Esophagus (tissue), 2 donors: ENCODE measurements around the gene DCAF5. TPM values are rescaled to one million over a fixed set of nuclear protein-coding genes. Genes with fewer than 3 reads are reported as not detected.
"Not testable (repeated sequence)": the region's sequence is repeated elsewhere in the genome, so short reads cannot be mapped to it uniquely, and the experiment has no call there.

ENCODE experiments used
- H3K27ac ChIP-seq, 2 donors: one replicate each; pipeline ENCODE4 v1.5.1; 2013; ENCODE audit warnings: low read depth in 2 of 2, mild to moderate bottlenecking in 2 of 2, inconsistent platforms in 1 of 2, low read length in 1 of 2, moderate library complexity in 1 of 2
- H3K27me3 ChIP-seq, 2 donors: one replicate each; pipeline ENCODE4 v1.6.1; 2013; ENCODE audit warnings: low read length in 2 of 2, control low read depth in 1 of 2, mild to moderate bottlenecking in 1 of 2; ENCODE audit not compliant: insufficient read depth in 2 of 2, control insufficient read depth in 1 of 2
- H3K36me3 ChIP-seq, 2 donors: one replicate each; pipeline ENCODE4 v1.6.1; 2013; ENCODE audit warnings: low read length in 1 of 2; ENCODE audit not compliant: control insufficient read depth in 2 of 2, insufficient read depth in 2 of 2
- H3K4me1 ChIP-seq, 2 donors: one replicate each; pipeline ENCODE4 v1.6.1; 2013; ENCODE audit warnings: low read length in 1 of 2; ENCODE audit not compliant: control insufficient read depth in 2 of 2, insufficient read depth in 2 of 2
- H3K4me3 ChIP-seq, 2 donors: one replicate each; pipeline ENCODE4 v1.5.1; 2013; ENCODE audit warnings: low read length in 2 of 2, mild to moderate bottlenecking in 2 of 2, low read depth in 1 of 2, moderate library complexity in 1 of 2
- H3K9me3 ChIP-seq, 2 donors: one replicate each; pipeline ENCODE4 v1.6.1; 2013; ENCODE audit warnings: mild to moderate bottlenecking in 2 of 2, low read depth in 1 of 2, low read length in 1 of 2, moderate library complexity in 1 of 2; ENCODE audit not compliant: control insufficient read depth in 2 of 2, insufficient read depth in 1 of 2
- WGBS, 2 donors: extraction: QIAGEN DNeasy Blood & Tissue Kit; methylation state at CpG; one replicate each; pipeline ENCODE4 v1.1.7; 2013; 5-methylcytosine and 5-hydroxymethylcytosine counted together
- polyA plus RNA-seq, 2 donors: library from polyadenylated mRNA; stranded (reverse); fragments of 200-250 nt; gene quantifications; one replicate each; pipeline ENCODE4 v1.2.3, GENCODE V29; 2013
- donor health status: healthy with polysubstance abuse.
- donor health status: Bipolar disorder and iron deficiency.

Gene DCAF5
- polyA plus RNA-seq, 2 donors, result 21.8 to 26.9 TPM

DNA sequence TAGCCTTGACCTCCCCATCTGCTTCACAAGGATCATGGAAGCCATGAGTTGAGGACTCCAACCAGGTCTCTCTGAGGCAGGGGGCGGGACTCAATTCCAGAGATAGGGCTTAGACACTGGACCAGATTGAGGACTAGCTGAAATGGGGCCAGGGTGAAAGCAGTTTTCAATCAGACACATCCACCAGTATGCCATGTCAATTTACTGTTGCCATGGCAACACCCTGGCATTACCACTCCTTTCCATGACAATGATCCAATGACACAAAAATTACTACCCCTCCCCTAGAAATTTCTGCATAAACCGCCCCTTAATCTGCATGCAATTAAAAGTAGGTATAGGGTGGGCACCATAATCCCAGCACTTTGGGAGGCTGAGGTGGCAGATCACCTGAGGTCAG is 18.6 kb upstream of the DCAF5 start:
- 91 to 98% methylated on average over 2 of the region's 2 CpGs for WGBS, 2 donors
- Histone ChIP-seq H3K27me3 (no peaks in the 10 kb centered on the region), H3K27ac (no peak overlapping the region), H3K4me1 (no peaks in the 10 kb centered on the region), H3K4me3 (no peak overlapping the region), H3K9me3 (no peaks in the 10 kb centered on the region), H3K36me3 (no peaks in the 10 kb centered on the region)

DNA sequence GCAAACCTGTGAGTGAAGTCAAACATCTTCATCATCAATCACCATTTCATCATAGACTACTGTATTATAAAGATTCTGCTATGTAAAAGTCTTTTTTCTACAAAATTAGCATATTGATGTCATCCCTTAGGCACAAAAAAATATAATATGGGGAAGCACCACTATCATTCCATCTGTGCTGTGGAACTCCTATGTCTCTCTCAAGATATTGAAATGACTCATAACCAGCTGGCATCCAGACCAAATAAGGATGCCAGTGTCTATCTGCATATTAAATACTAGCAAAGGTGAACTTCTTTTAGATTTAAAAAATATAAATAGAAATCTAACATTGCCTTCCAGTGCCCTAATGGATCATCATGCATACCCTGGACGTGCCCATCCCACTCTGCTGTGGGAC is 17.9 kb upstream of the DCAF5 start:
- 86 to 92% methylated on average over 1 of the region's 1 CpG for WGBS, 2 donors
- H3K27me3 ChIP-seq, result no peaks in the 10 kb centered on the region
- no peak overlapping the region for H3K4me3 ChIP-seq
- no peak overlapping the region for H3K27ac ChIP-seq
- H3K4me1 ChIP-seq, result no peaks in the 10 kb centered on the region
- H3K9me3 ChIP-seq, result no peaks in the 10 kb centered on the region
- H3K36me3 ChIP-seq, result no peaks in the 10 kb centered on the region

DNA sequence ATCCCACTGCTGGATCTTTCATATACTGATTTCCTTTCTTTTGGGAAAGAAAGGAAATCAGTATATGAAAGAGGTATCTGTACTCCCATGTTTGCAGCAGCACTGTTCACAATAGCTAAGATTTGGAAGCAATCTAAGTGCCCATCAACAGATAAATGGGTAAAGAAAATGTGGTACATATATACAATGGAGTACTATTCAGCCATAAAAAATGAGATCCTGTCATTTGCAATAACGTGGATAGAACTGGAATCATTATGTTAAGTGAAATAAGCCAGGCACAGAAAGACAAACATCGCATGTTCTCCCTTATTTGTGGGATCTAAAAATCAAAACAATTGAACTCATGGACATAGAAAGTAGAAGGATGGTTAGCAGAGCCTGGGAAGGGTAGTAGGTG is 12.9 kb upstream of the DCAF5 start:
- H3K27ac ChIP-seq, H3K27me3 ChIP-seq, H3K9me3 ChIP-seq, H3K4me3 ChIP-seq, H3K4me1 ChIP-seq, H3K36me3 ChIP-seq: not testable (repeated sequence)
- 80 to 85% methylated on average over 2 of the region's 2 CpGs for WGBS, 2 donors

DNA sequence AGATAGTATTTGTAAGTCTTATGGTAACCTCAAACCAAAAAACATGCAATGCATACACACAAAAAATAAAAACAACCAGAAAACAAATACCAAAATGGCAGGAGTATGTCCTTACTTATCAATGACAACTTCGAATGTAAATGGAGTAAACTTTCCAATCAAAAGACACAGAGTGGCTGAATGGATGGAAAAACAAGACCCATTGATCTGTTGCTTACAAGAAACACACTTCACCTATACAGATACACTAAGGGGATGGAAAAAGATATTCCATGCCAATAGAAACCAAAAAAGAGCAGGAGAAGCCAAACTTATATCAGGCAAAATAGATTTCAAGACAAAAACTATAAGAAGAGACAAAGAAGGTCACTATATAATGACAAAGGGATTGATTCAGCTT is 8.7 kb upstream of the DCAF5 start:
- Histone ChIP-seq H3K4me3 (no peak overlapping the region), H3K27ac (no peak overlapping the region), H3K36me3 (no peaks in the 10 kb centered on the region), H3K9me3 (no peaks in the 10 kb centered on the region), H3K4me1 (no peaks in the 10 kb centered on the region), H3K27me3 (no peaks in the 10 kb centered on the region)
- WGBS, 2 donors, result 64 to 79% methylated on average over 1 of the region's 1 CpG

DNA sequence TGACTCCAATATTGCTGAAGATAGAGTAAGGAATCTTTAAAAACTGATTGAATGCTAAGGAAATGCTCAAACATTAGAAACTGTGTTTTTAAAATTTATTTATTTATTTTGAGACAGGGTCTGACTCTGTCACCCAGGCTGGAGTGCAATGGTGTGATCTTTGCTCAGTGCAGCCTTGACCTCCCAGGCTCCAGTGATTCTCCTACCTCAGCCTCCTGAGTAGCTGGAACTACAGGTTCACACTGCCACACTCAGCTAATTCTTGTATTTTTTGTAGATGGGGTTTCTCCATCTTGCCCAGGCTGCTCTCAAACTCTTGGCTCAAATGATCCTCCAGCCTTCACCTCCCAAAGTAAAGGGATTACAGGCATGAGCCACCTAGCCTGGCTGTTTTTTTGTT is 3.3 kb upstream of the DCAF5 start:
- H3K4me3 ChIP-seq, result no peak overlapping the region
- no peaks in the 10 kb centered on the region for H3K36me3 ChIP-seq
- no peaks in the 10 kb centered on the region for H3K9me3 ChIP-seq
- no peaks in the 10 kb centered on the region for H3K27me3 ChIP-seq
- no peaks in the 10 kb centered on the region for H3K4me1 ChIP-seq
- H3K27ac ChIP-seq, result no peak overlapping the region

DNA sequence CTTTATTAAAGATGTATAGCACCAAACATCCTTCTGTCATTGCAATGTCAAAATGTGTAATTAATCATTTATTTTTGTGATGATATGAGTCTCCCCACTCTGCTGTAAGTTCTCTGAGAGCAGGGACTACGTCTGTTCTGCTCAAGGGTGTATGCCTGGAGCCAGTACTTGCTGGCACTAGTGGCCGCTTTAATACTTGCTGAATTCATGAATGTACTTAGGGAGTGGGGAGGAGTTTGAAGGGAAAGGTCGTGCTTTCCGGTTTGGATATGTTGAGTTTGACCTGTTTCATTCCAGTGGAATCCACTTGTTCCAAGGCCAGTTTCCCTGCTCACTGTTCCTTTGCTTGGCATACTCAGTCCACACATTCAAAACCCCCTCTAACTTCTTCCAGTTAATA is 1.9 kb upstream of the DCAF5 start:
- H3K27ac ChIP-seq, result peak overlapping the region in 1 of 2 donors; percentile 28
- H3K4me3 ChIP-seq, result no peak overlapping the region
- H3K9me3 ChIP-seq, result no peaks in the 10 kb centered on the region
- H3K4me1 ChIP-seq, result peaks cover 0 to 2% of the 10 kb centered on the region in 2 donors
- H3K36me3 ChIP-seq, result no peaks in the 10 kb centered on the region
- 24 to 35% methylated on average over 4 of the region's 4 CpGs for WGBS, 2 donors
- H3K27me3 ChIP-seq, result no peaks in the 10 kb centered on the region

DNA sequence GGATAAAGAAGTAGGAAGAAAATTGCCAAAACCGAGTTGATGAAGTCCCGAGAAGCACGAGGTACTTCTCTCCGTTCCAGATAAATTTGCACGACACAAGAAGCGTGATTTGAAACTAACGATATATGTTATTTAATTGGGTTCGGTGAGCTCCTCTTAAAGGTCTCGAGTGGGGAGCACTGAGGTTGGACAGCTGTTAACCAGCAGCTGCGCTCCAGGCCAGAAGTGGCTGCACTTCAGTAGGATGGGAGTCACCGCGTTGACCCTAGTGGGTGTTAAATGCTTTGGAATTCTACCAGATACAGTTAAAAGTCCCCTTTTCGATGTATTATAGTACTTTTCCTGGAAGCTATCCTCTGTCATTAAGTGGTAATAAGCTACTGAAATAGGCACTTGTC is 953 bp upstream of the DCAF5 start:
- H3K4me1 ChIP-seq, result peaks cover 0 to 2% of the 10 kb centered on the region in 2 donors
- peak overlapping the region; percentile 87 to 95 for H3K4me3 ChIP-seq
- no peaks in the 10 kb centered on the region for H3K36me3 ChIP-seq
- 8 to 10% methylated on average over 13 of the region's 13 CpGs for WGBS, 2 donors
- H3K27ac ChIP-seq, result peak overlapping the region; percentile 81 to 92
- no peaks in the 10 kb centered on the region for H3K27me3 ChIP-seq
- H3K9me3 ChIP-seq, result no peaks in the 10 kb centered on the region

DNA sequence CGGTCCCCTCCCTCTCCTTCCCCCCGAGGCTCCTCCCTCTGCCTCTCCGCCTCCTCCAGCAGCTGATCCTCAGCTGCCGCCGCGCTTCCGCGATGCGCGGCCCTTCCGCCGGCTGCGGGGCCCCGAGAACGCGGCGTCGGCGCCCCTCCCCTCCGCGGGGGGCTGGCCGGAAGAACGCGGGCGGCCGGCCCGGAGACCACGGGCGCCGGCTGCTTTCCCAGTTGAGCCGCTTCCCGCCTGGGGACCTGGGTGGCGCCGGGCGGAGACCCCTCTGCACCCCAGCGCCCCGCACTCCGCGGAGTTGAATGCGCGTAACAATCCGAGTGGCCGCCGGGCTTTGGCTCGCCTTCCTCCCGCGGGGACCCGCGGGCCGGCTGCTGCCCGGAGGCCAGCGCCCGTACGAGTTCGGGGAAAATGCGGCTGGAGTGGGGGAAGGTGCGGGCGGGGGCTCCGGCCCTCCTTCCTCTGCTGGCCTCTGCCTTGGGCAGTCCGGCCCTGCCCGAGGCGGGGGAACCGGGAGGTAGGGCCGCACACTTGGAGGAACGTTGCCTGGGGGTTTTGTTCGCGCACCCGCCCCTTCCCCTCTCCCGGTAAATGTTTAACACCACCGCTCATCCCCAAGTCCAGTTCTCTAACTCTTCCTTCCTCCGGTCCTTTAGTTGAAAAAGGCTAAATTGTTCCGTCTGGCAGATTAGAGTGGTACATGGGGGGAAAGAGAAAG is 393 bp upstream of the DCAF5 start:
- Histone ChIP-seq H3K4me3 (peak overlapping the region; percentile 87 to 95), H3K9me3 (no peaks in the 10 kb centered on the region), H3K27me3 (no peaks in the 10 kb centered on the region), H3K4me1 (peaks cover 0 to 2% of the 10 kb centered on the region in 2 donors), H3K27ac (peak overlapping the region; percentile 81 to 92), H3K36me3 (no peaks in the 10 kb centered on the region)
- WGBS, 2 donors, result 1% methylated on average over 58 to 72 of the region's 72 CpGs

DNA sequence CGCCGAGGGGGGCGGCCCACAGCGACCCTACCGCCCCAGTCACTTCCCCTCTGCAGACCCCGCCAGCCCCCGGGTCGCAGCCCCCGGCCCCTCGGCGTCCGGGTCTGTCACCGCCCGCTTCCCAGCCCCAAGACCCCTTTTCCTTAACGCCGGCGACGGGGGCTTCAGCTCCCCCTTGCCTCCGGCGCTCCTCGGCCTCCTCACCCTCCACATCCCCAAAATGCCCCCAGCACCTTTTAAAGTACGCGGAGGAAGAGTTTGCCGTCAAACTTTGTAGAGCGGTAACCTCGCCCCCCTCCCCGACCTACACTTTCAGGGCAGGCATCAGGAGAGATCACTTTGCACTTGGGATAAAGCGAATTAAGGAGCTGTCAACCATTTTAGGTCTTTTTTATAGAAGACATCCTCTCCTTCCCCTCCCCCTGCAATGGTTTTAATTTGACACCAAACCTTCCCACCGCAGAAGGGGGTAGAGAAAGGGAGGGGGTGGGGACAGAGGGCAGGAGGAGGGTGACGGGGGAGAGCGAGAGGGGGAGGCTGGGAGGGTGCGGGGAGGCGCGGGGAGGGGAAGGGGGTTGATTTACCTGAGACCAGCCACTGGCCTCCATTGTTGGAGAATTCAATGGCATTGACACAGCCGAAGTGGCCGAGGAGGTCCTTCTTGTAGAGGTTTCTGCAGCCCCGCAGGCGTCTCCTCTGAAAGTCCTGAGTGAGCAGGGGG is 578 bp downstream of the DCAF5 start:
- H3K4me1 ChIP-seq, result peaks cover 0 to 2% of the 10 kb centered on the region in 2 donors
- H3K9me3 ChIP-seq, result no peaks in the 10 kb centered on the region
- 1% methylated on average over 31 to 38 of the region's 38 CpGs for WGBS, 2 donors
- H3K36me3 ChIP-seq, result no peaks in the 10 kb centered on the region
- H3K27ac ChIP-seq, result peak overlapping the region; percentile 81 to 92
- no peaks in the 10 kb centered on the region for H3K27me3 ChIP-seq
- H3K4me3 ChIP-seq, result peak overlapping the region; percentile 87 to 95
